ENCODE measurements around the gene HEPHL1.

GRCh38 chr11:94151903-94152677 lies 130.9 kb downstream of the HEPHL1 start:
- TF ChIP-seq POLR2A (IDR thresholded peaks at IDR 0.05; ENCODE audit: low read length) (no peak), GATA1 (IDR thresholded peaks at IDR 0.05; ENCODE audit: low read depth, low read length) (no peak)

All from erythroblast (primary cell).